Suppressor macrophage treated with lipopolysaccharide for 1 hour (primary cell): ENCODE measurements around the gene FKBP6.
A peak's percentile ranks its signal among the peaks of the same experiment; 100 is the strongest.
"Not testable (repeated sequence)": the region's sequence is repeated elsewhere in the genome, so short reads cannot be mapped to it uniquely, and the experiment has no call there.

ENCODE experiments used
- DNase-seq, 3 donors: peaks; one replicate each; pipeline ENCODE4 v3.0.0-alpha.2; 2020 to 2022

FKBP6 gene

DNA sequence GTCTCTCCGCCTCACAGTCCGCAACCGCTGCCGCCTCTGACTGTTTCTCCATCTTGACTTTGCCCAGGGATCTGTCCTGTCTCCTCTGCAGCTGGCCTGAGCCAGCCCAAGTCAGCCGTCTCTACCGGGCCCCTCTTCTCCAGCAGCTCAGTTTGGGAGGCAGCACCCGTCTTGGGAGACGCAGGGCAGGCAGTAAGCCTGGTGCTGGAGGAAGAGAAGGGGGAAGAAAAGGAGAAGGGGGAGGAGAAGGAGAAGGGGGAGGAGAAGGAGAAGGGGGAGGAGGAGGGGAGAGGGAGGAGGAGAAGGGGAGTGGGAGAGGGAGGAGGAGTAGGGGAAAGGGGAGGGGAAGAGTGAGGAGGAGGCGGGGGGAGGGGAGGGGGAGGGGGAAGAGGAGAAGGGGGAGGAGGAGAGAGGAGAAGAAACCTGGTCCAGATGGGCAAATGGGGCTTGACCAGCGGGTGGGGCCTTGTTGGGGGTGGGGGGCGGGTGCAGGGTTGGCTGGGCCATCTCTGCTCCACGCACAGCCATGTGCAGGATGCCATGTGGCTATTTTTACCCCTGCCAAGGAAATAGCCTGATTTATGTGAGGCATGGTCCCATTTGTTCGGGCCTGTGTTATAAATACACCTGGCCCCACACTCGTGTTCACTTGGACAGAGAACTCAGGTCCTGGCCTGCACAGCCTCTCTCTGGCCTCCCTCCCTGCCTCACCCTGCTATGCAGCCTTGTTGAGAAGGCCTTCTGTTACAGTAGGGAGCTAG lies 69.7 kb downstream of the FKBP6 start:
- DNase-seq, result no peak

DNA sequence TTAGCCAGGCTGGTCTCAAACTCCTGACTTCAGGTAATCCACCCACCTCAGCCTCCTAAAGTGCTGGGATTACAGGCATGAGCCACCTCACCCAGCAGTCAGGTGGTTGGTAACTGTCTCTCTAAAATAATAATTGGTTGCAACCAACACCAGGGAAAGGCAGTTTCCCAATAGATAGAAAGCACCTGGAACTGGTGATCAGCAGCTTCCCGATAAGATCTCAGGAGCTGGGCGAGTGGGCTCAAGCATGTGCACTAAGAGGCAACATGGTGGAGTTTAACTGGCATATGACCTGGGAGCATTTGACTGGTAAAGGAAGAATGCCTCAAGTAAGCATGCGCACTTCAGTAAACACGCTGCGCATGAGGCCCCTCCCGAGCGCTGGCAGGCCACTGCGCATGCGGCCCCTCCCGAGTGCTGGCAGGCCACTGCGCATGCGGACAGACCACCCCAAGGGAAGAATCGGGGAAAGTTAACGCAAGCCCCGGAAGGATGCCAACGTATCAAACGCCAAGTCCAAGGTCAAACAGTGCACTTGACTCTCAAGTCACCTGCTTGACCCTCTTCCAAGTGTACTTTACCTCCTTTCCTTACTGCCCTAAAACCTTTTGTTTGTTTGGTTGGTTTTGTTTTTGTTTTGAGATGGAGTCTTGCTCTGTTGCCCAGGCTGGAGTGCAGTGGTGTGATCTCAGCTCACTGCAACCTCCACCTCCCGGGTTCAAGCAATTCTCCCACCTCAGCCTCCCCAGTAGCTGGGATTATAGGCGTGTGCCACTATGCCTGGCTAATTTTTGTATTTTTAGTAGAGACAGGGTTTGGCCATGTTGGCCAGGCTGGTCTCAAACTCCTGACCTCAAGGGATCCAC lies 71.5 kb downstream of the FKBP6 start:
- peak; percentile 53 to 73 (median 58) for DNase-seq

DNA sequence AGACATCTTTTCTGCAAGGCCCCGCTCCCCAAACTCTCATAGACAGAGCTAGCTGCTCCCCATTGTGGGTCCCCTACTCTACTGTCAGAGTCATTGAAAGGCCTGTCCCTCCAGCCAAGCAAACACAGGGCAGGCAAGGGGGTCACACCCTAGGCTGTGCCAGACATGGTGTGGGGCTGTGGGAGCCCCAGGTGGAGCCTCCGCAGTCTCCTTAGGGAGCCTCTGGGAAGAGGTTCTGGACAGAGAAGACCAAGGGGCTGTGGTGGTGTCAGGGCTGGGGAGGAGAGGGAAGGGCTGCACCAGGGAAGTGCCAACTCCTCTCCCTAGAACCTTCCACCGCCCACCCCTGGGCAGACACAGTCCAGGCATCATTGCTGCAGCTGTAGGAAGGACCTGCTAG lies 76.9 kb downstream of the FKBP6 start:
- DNase-seq, result not testable (repeated sequence)
